Kasumi-1 (cell line): ENCODE measurements around the gene SH3RF3.

Experiments used
- DNase-seq, 2 experiments: peaks; one replicate each; lab custom pipeline; 2025; lab: John Stamatoyannopoulos, UW

SH3RF3 gene

DNA sequence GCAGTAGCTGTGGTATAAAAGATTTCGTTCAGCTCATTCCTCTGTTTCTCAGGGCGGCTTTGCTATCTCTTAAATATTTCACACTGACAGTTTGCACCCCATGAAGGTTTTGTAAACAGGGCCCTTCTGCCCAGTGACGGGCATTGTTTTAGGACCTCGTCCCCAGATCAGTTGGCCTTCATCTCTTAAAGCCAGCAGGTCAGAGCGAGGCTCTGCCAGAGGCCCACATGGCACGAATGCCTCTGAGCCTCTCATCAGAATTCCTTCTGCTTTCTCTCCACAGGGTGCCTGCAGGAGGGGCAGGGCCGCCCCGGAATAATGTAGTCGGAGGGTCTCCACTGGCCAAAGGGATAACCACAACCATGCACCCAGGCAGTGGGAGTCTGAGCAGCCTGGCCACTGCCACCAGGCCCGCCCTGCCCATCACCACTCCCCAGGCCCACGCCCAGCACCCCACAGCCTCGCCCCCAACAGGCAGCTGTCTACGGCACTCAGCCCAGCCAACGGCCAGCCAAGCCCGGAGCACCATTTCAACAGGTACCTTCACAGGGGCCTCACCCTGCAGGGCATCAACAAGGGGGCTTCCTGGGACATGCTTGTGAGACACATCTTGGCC, 307.7 kb downstream of the SH3RF3 start:
- DNase-seq: no peak

- no peak for DNase-seq
Measured at GRCh38 chr2:109437325-109438090, 308.5 kb downstream of the SH3RF3 start.

- no peak for DNase-seq
Measured at GRCh38 chr2:109438146-109438545, 309.1 kb downstream of the SH3RF3 start.

DNA sequence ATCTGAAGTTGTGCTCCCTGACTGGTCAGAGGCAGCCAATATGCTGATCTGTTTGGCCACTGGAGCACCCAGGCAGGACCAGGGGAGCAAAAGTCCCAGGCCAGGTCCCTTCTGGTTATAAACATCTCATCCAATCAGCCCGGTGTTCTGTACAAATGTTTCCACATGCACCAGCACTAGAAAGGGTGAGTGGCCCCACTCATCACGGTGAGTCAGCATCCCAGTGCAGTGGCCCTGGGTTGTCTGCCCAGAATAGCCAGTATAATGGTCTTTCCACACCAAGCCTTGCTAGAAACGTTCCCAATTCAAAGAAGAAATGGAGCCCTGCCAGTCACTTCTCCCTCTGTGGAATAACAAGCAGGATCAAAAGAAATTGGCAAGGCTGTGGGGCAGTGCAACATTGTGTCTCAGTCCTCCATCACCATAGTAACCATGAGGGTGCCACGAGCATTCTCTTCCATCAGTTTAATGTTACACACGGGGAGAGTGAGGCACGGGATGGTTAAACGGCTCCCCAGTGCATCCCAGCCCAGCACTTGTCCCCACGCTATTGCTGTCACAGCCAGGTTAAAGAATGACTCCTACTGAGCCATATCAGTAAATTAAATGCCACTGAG, 309.9 kb downstream of the SH3RF3 start:
- no peak for DNase-seq

DNA sequence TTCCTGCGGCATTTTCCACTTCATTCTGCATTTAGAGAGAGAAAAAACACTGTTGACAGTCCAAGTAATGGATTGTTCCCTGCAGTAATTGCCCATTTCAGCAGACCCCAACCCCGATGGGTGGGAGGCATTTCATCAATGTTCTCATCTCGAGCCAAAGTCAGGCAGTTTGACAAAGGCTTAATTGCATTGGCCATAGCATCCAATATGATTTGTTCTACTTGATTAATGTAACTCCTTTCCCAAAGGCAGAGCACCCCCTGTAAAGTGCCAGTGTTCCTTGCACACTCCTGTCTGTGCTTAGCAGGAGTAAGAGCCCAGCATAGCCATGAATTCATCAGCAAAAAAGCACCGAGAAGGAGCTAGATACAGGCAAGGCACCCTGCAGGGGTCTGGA, 310.4 kb downstream of the SH3RF3 start:
- no peak for DNase-seq

GRCh38 chr2:109439986-109440385, 311.0 kb downstream of the SH3RF3 start:
- no peak for DNase-seq

- no peak for DNase-seq
Measured at GRCh38 chr2:109440499-109441156, 311.6 kb downstream of the SH3RF3 start.

GRCh38 chr2:109442715-109443319, 313.8 kb downstream of the SH3RF3 start:
- no peak for DNase-seq

DNA sequence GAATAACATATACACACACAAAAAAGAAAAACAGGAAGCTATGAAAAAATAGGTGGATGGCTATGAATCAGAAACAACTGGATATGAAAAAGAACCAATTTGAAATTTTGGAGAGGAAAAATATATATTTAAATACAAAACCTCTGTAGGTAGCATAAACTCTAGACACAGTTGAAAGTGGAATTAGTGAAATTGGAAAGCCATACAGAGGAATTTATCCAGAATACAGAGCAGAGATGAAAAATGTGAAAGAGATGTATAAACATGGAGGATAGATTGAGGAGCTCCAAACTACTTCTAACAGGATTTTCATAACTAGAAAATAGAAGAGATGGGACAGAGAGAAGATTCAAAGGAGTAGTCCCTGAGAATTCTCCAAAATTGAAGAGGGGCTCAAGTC, 315.9 kb downstream of the SH3RF3 start:
- no peak for DNase-seq

DNA sequence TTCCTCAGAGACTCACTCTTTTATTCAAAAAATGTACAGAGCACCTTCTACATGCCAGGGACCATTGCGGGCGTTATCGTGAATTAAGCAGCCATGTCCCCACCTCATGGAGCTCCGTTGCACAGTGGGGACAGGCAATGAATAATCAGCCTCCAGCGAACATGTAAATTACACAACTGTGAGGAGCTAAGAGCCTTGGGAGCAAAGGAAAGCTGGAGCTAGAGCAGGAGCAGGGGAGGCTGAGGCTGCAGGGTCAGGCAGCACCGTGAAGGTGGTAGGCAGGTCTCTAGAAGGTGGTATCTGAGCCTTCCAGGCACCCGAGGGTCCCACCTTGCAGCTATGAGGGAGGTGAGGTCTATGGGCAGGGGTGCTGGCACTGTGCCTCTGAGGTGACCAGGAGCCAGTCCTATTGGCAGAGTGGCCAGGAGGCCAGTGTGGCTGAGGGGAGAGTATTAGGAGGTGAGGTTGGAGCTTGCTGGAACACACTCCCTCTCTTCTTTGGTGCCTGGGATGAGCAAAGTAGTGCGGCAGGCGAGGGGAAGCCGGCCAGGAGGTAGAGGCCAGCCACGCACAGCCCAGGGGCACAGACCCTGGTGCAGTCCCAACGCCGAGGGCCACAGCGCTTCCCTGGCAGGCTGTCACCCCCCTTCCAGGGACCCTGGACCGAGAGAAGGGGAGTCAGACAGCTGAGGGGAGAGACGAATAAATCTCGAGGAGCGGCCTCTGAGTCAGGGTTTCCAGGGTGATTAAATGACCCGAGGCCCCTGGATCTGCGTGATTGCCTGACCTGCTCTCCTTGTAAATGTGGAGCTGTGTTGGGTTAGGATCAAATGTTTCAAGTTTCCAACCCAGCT, 317.5 kb downstream of the SH3RF3 start:
- DNase-seq: no peak

DNA sequence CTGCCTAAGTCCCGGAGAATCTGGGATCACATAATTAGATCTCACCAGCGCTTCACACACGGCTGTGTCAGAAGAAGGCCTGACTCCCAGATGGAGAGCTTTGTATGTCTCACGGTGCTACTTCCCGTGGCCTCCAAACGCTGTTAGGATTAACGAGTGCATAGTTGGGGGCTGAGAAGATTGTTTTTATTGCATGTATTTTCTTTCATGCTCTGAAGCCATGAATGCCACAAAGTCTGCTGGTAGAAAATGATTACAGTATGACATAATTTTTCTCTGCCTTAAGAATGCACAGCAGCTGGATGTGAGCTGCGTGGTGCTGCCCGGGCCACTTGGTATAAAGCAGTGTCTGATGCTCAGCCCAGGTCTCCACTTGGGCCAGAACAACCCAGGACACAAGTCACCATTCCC, 318.3 kb downstream of the SH3RF3 start:
- DNase-seq: no peak

GRCh38 chr2:109447776-109448175, 318.8 kb downstream of the SH3RF3 start:
- DNase-seq: no peak

GRCh38 chr2:109448207-109448606, 319.2 kb downstream of the SH3RF3 start:
- DNase-seq: no peak

GRCh38 chr2:109448946-109449788, 320.2 kb downstream of the SH3RF3 start:
- DNase-seq: peak in 1 of 2 experiments; percentile 43

GRCh38 chr2:109450574-109451273, 321.7 kb downstream of the SH3RF3 start:
- no peak for DNase-seq

GRCh38 chr2:109451671-109452070, 322.7 kb downstream of the SH3RF3 start:
- DNase-seq: no peak

- DNase-seq: no peak
Measured at GRCh38 chr2:109452318-109453305, 323.6 kb downstream of the SH3RF3 start.

DNA sequence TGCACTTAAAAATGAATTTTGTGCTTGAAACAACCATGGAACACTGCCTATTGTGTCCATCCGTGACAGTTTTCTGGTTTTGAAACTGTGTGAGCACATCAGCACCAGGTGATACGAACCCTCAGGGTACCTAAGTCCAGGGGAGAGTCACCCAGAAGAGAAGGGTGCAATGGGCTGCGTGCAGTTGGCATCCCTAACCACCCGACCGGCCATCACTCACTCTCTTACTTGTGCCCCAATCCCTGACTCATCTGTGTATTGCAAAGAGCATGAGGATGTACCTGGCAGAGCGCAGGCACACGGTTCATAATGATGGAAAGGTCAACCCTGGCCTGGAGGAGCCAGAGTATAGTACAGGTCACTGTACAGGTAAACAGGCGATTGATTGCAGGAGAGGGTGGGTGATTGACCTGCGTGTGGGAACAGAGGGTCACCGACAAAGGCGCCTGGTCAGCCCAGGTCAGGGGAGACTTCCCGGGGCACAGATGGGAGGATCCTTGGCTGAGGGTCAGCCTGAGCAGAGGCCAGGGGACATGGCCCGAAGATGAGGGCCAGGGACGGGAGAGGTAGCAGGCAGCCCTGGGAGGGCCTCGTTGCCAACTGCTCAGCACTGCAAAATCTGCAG, 324.5 kb downstream of the SH3RF3 start:
- no peak for DNase-seq
